ENCODE data around the gene NCOA3. TPM values are rescaled to one million over a fixed set of nuclear protein-coding genes. Genes with fewer than 3 reads are reported as not detected.

NCOA3 gene
- total RNA-seq, 1 experiment from 2014 or later, result 25.9 TPM

DNA sequence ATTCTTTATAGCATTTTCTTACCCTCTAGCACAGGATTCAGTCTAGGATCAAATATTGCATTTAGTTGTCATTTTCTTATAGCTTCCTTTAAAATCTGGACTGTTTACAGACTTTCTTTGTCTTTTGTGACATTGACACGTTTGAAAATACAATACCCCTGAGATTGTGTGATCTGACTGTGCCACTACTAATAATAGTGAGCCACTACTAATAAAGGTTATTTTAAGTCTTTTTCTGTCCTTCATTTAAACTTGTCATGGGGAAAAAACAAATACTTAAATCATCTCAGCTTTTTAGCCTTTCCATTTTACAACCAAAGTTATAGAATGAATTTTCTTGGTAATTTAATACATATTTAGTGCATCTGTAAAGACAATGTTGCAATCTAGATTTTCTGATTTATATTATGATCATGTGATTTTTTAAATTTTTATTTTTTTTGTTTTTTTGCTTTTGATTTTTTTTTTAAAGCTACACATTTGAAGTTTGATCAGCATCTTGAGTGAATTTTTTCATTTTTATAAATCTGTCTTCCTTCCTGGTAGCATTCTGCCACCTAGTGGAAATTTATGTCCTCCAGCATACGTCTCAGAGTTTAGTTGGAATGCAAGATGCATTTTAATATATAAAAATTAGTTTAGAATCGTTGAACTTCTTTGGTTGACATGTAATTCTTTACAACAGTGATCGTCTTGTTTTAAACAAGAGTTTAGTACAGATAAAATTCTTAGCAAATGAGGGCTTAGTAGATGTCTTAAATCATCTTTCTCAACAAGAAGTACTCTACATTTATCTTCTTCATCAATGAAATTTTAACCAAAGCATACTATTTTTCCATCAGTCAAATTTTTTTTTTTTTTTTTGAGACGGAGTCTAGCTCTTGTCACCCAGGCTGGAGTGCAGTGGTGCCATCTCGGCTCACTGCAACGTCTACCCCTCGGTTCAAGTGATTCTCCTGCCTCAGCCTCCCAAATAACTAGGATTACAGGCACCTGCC is 119.4 kb downstream of the NCOA3 start:
- Histone ChIP-seq H3K4me1 (ENCODE audit: control insufficient read depth in 1 of 2, insufficient read depth in 2 of 2, low read length in 2 of 2) (peaks cover 0 to 6% of the 10 kb centered on the region in 2 experiments; a peak in 2 of 4 replicates), H3K4me3 (replicated peaks in 1 of 2; ENCODE audit: low read depth in 1 of 2, low read length in 2 of 2) (no peak overlapping the region), H4K20me1 (ENCODE audit: insufficient read depth) (no peaks in the 10 kb centered on the region), H3K27ac (ENCODE audit: low read depth, low read length) (no peak overlapping the region), H3K9me2 (ENCODE audit: insufficient read depth) (no peaks in the 10 kb centered on the region), H3K9ac (ENCODE audit: low read length) (no peak overlapping the region), H2AFZ (ENCODE audit: low read depth, low read length, poor library complexity, severe bottlenecking) (no peak overlapping the region), H3K27me3 (ENCODE audit: insufficient read depth, low read length) (no peaks in the 10 kb centered on the region), H3K4me2 (ENCODE audit: low read length) (no peak overlapping the region), H3K79me2 (ENCODE audit: insufficient read depth, low read length) (no peaks in the 10 kb centered on the region), H3K36me3 (ENCODE audit: control insufficient read depth in 1 of 2, insufficient read depth in 2 of 2, low read length in 2 of 2) (no peaks in the 10 kb centered on the region; a peak in 1 of 4 replicates), H3K9me3 (ENCODE audit: control insufficient read depth in 1 of 2, insufficient read depth in 1 of 2, low read depth in 1 of 2, low read length in 2 of 2) (no peaks in the 10 kb centered on the region)
- TF ChIP-seq RAD21 (IDR thresholded peaks at IDR 0.05; ENCODE audit: low read depth) (peak; percentile 83), CTCF (IDR thresholded peaks at IDR 0.05 in 2 of 3, conservative IDR thresholded peaks at IDR 0.05 in 1 of 3; ENCODE audit: borderline replicate concordance in 1 of 3, insufficient read depth in 1 of 3, low read depth in 2 of 3, low read length in 2 of 3) (peak; percentile 66 to 79 (median 73); a peak in 5 of 6 replicates)
- TF ChIP-seq, protein P1, sequence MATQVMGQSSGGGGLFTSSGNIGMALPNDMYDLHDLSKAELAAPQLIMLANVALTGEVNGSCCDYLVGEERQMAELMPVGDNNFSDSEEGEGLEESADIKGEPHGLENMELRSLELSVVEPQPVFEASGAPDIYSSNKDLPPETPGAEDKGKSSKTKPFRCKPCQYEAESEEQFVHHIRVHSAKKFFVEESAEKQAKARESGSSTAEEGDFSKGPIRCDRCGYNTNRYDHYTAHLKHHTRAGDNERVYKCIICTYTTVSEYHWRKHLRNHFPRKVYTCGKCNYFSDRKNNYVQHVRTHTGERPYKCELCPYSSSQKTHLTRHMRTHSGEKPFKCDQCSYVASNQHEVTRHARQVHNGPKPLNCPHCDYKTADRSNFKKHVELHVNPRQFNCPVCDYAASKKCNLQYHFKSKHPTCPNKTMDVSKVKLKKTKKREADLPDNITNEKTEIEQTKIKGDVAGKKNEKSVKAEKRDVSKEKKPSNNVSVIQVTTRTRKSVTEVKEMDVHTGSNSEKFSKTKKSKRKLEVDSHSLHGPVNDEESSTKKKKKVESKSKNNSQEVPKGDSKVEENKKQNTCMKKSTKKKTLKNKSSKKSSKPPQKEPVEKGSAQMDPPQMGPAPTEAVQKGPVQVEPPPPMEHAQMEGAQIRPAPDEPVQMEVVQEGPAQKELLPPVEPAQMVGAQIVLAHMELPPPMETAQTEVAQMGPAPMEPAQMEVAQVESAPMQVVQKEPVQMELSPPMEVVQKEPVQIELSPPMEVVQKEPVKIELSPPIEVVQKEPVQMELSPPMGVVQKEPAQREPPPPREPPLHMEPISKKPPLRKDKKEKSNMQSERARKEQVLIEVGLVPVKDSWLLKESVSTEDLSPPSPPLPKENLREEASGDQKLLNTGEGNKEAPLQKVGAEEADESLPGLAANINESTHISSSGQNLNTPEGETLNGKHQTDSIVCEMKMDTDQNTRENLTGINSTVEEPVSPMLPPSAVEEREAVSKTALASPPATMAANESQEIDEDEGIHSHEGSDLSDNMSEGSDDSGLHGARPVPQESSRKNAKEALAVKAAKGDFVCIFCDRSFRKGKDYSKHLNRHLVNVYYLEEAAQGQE (IDR thresholded peaks at IDR 0.05; ENCODE audit: low read depth), result no peak
- DNase-seq (ENCODE audit: low read depth, low spot score), result peak; percentile 51
- intact Hi-C loops (cut with micrococcal nuclease), result loop anchor here (1.0 to 5.0 kb wide), 4 partner anchors 119 to 425 kb away; partner anchors contain the start of gene NCOA3
- ChIA-PET CTCF (interaction anchor here (0.7 to 3.0 kb wide), 30 partner anchors 10 to 868 kb away, joined by 3 to 36 read pairs (median 5); partner anchors contain the start of genes NCOA3 and ZMYND8), RAD21 (ENCODE audit: low non-redundant PET in 1 of 2, low total read pairs in 2 of 2, uncharacterized antibody in 2 of 2, unreplicated experiment in 2 of 2) (interaction anchor here (1.0 to 1.3 kb wide), 5 partner anchors 117 to 348 kb away, joined by 3 to 6 read pairs (median 3); no protein-coding TSS in a partner anchor), POLR2A (interaction anchor here (1.0 to 1.4 kb wide), 5 partner anchors 166 to 262 kb away, joined by 3 to 6 read pairs (median 3); no protein-coding TSS in a partner anchor)
- BruUV-seq (replicated peaks), result no TSS peak
- no peak for ATAC-seq

Data from HCT116 (cell line).